HL-60/S4 treated with phorbol 12-myristate 13-acetate at 8.2 ng/mL for 4 days and 3 days (cell line): ENCODE measurements around the gene FXN.
"Not testable (repeated sequence)": the region's sequence is repeated elsewhere in the genome, so short reads cannot be mapped to it uniquely, and the experiment has no call there.

ENCODE experiments used
- in situ Hi-C: fragments of 300-500 bp; cut with MboI; formaldehyde crosslinking; loops from 2 replicates; pipeline ENCODE4 v1.15.0; 2022; ENCODE audit warnings: low sequenced_read_pairs

The FXN gene

GRCh38 chr9:69093471-69094103 lies 58.0 kb downstream of the FXN start:
- in situ Hi-C loops: no loop called here

- in situ Hi-C loops: not testable (repeated sequence)
These were observed 59.0 kb downstream of the FXN start for GRCh38 chr9:69094361-69095135.

- in situ Hi-C loops: no loop called here
These were observed 61.5 kb downstream of the FXN start for GRCh38 chr9:69097064-69097463.

GRCh38 chr9:69097923-69098593 lies 62.5 kb downstream of the FXN start:
- in situ Hi-C loops: no loop called here

GRCh38 chr9:69103348-69103996 lies 67.9 kb downstream of the FXN start:
- in situ Hi-C loops: not testable (repeated sequence)

GRCh38 chr9:69104830-69105527 lies 69.4 kb downstream of the FXN start:
- in situ Hi-C loops: no loop called here

GRCh38 chr9:69107771-69108170 lies 72.2 kb downstream of the FXN start:
- in situ Hi-C loops: no loop called here

GRCh38 chr9:69108706-69109105 lies 73.2 kb downstream of the FXN start:
- in situ Hi-C loops: not testable (repeated sequence)

- in situ Hi-C loops: no loop called here
These were observed 73.6 kb downstream of the FXN start for GRCh38 chr9:69109152-69109551.

- in situ Hi-C loops: not testable (repeated sequence)
These were observed 77.1 kb downstream of the FXN start for GRCh38 chr9:69112646-69113045.

- in situ Hi-C loops: no loop called here
These were observed 80.1 kb downstream of the FXN start for GRCh38 chr9:69115621-69116020.

GRCh38 chr9:69118656-69119055 lies 83.1 kb downstream of the FXN start:
- in situ Hi-C loops: no loop called here

- in situ Hi-C loops: no loop called here
These were observed 85.0 kb downstream of the FXN start for GRCh38 chr9:69120380-69121154.

GRCh38 chr9:69121155-69122081 lies 85.9 kb downstream of the FXN start:
- in situ Hi-C loops: no loop called here

- in situ Hi-C loops: no loop called here
These were observed 86.6 kb downstream of the FXN start for GRCh38 chr9:69122082-69122548.

- in situ Hi-C loops: no loop called here
These were observed 87.1 kb downstream of the FXN start for GRCh38 chr9:69122549-69123141.

- in situ Hi-C loops: no loop called here
These were observed 95.2 kb downstream of the FXN start for GRCh38 chr9:69130456-69131441.
